CD8-positive, alpha-beta memory T cell (primary cell): ENCODE data around the gene RNMT. TPM values are rescaled to one million over a fixed set of nuclear protein-coding genes. Genes with fewer than 3 reads are reported as not detected.
"Not testable (repeated sequence)": the region's sequence is repeated elsewhere in the genome, so short reads cannot be mapped to it uniquely, and the experiment has no call there.

Experiments used
- CTCF ChIA-PET: fragments of 350-600 bp; sonication (Branson Sonifier 250); formaldehyde crosslinking; loops from one replicate; lab custom pipeline; 2021; ENCODE audit warnings: antibody characterized with exemption; lab: Charles Lee
- POLR2A ChIA-PET: fragments of 350-600 bp; sonication (Branson Sonifier 250); formaldehyde crosslinking; loops from one replicate; lab custom pipeline; 2021; ENCODE audit warnings: antibody characterized with exemption; lab: Charles Lee
- DNase-seq, 5 donors: peaks; one replicate each; pipeline versions ENCODE4 v3.0.0 to v3.0.0-alpha.2; 2020 to 2022; ENCODE audit warnings: mixed read lengths in 1 of 5
- H3K27ac ChIP-seq: one replicate; pipeline ENCODE4 v1.7.0; 2013; ENCODE audit warnings: low read depth, mild to moderate bottlenecking, low read length, moderate library complexity
- H3K27me3 ChIP-seq: 2 replicates; pipeline ENCODE4 v1.7.0; 2013; ENCODE audit warnings: low read length, mild to moderate bottlenecking; ENCODE audit not compliant: insufficient read depth, poor library complexity, severe bottlenecking
- H3K36me3 ChIP-seq: 2 replicates; pipeline ENCODE4 v1.7.0; 2013; ENCODE audit warnings: mild to moderate bottlenecking, low read length, moderate library complexity; ENCODE audit not compliant: insufficient read depth
- H3K4me1 ChIP-seq: 2 replicates; pipeline ENCODE4 v1.7.0; 2013; ENCODE audit warnings: mild to moderate bottlenecking, low read length, moderate library complexity; ENCODE audit not compliant: insufficient read depth
- H3K4me3 ChIP-seq: 2 replicates; pipeline ENCODE4 v1.7.0; 2013; ENCODE audit warnings: mild to moderate bottlenecking, low read length
- H3K9me3 ChIP-seq: 2 replicates; pipeline ENCODE4 v1.7.0; 2013; ENCODE audit warnings: mild to moderate bottlenecking, low read length
- H3K27ac Mint-ChIP-seq, 8 donors: one replicate each; pipeline ENCODE4 v1.8.0; 2020 to 2021; ENCODE audit warnings: mixed read lengths in 8 of 8, mild to moderate bottlenecking in 6 of 8, inconsistent platforms in 3 of 8, moderate library complexity in 3 of 8
- H3K27me3 Mint-ChIP-seq, 2 donors: one replicate each; pipeline ENCODE4 v1.8.0; 2020 to 2021; ENCODE audit warnings: mixed read lengths in 2 of 2, mild to moderate bottlenecking in 1 of 2, moderate library complexity in 1 of 2
- H3K36me3 Mint-ChIP-seq, 3 donors: one replicate each; pipeline ENCODE4 v1.8.0; 2020 to 2021; ENCODE audit warnings: mixed read lengths in 3 of 3, inconsistent platforms in 1 of 3, mild to moderate bottlenecking in 1 of 3
- H3K4me1 Mint-ChIP-seq, 3 donors: one replicate each; pipeline ENCODE4 v1.8.0; 2020 to 2021; ENCODE audit warnings: mixed read lengths in 3 of 3, inconsistent platforms in 1 of 3, mild to moderate bottlenecking in 1 of 3
- H3K4me3 Mint-ChIP-seq, 7 donors: one replicate each; pipeline ENCODE4 v1.8.0; 2020 to 2021; ENCODE audit warnings: mixed read lengths in 7 of 7, mild to moderate bottlenecking in 6 of 7, moderate library complexity in 4 of 7, inconsistent platforms in 2 of 7
- H3K9me3 Mint-ChIP-seq, 5 donors: one replicate each; pipeline ENCODE4 v1.8.0; 2020 to 2022; ENCODE audit warnings: mixed read lengths in 5 of 5, mild to moderate bottlenecking in 3 of 5, moderate library complexity in 2 of 5, inconsistent platforms in 1 of 5
- polyA plus RNA-seq: library from polyadenylated mRNA; unstranded; fragments of 300-500 nt; fragmentation: Illumina TruSeq; gene quantifications from one replicate; pipeline ENCODE4 v1.2.3, GENCODE V29; 2021
- total RNA-seq, 2 experiments: library from RNA; stranded (reverse); gene quantifications; one replicate each; pipeline ENCODE4 v1.2.3, GENCODE V29; 2021

RNMT gene
- total and polyA plus RNA-seq, 3 experiments from 2014 or later = 42.3 to 52.2 (median 44.6) TPM

DNA sequence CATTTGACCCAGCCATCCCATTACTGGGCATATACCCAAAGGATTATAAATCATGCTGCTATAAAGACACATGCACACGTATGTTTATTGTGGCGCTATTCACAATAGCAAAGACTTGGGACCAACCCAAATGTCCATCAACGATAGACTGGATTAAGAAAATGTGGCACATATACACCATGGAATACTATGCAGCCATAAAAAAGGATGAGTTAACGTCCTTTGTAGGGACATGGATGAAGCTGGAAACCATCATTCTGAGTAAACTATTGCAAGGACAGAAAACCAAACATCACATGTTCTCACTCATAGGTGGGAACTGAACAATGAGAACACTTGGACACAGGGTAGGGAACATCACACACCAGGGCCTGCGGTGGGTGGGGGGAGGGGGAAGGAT is 31.1 kb upstream of the RNMT start:
- POLR2A ChIA-PET, H3K27me3 ChIP-seq, H3K4me1 ChIP-seq, CTCF ChIA-PET, H3K4me3 Mint-ChIP-seq, H3K4me3 ChIP-seq, DNase-seq, H3K27ac ChIP-seq, H3K27ac Mint-ChIP-seq, H3K9me3 ChIP-seq, H3K27me3 Mint-ChIP-seq, H3K36me3 ChIP-seq: not testable (repeated sequence)
- Mint-ChIP-seq H3K4me1 (peaks cover 24 to 56% (median 48%) of the 10 kb centered on the region in 3 donors), H3K36me3 (peaks cover 2 to 53% (median 4%) of the 10 kb centered on the region in 3 donors), H3K9me3 (peaks cover 0 to 35% (median 11%) of the 10 kb centered on the region in 5 donors)

DNA sequence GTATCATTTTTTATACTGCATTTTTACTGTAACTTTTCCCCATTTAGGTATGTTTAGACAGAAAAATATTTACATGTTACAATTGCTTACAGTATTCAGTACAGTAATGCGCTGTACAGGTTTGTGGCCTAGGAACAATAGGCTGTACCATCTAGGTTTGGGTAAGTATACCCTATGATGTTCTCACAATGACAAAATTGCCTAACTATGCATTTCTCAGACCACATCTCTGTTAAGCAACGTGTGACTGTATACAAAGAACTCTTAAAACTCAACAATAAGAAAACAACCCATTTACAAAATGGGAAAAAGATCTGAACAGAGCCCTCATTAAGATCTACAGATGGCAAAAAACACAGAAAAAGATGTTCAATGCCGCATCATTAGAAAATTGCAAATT is 29.5 kb upstream of the RNMT start:
- H3K9me3 Mint-ChIP-seq = peaks cover 0 to 38% (median 17%) of the 10 kb centered on the region in 5 donors
- Histone ChIP-seq H3K36me3 (no peaks in the 10 kb centered on the region), H3K27ac (no peak overlapping the region), H3K27me3 (no peaks in the 10 kb centered on the region), H3K4me3 (no peak overlapping the region), H3K4me1 (no peaks in the 10 kb centered on the region), H3K9me3 (no peaks in the 10 kb centered on the region)
- peaks cover 18 to 47% (median 39%) of the 10 kb centered on the region in 3 donors for H3K4me1 Mint-ChIP-seq
- ChIA-PET CTCF (no interaction called here), POLR2A (no interaction called here)
- H3K27ac Mint-ChIP-seq = no peak overlapping the region
- no peak overlapping the region for H3K4me3 Mint-ChIP-seq
- no peak for DNase-seq
- no peaks in the 10 kb centered on the region for H3K27me3 Mint-ChIP-seq
- H3K36me3 Mint-ChIP-seq = peaks cover 4 to 47% (median 4%) of the 10 kb centered on the region in 3 donors

GRCh38 chr18:13700153-13700552 is 26.3 kb upstream of the RNMT start:
- Histone ChIP-seq H3K27ac (no peak overlapping the region), H3K4me1 (no peaks in the 10 kb centered on the region), H3K9me3 (no peaks in the 10 kb centered on the region), H3K4me3 (no peak overlapping the region), H3K36me3 (no peaks in the 10 kb centered on the region), H3K27me3 (no peaks in the 10 kb centered on the region)
- DNase-seq = no peak
- Mint-ChIP-seq H3K4me1 (peaks cover 17 to 30% (median 28%) of the 10 kb centered on the region in 3 donors), H3K27me3 (no peaks in the 10 kb centered on the region), H3K27ac (no peak overlapping the region), H3K36me3 (peaks cover 6 to 42% (median 13%) of the 10 kb centered on the region in 3 donors), H3K4me3 (no peak overlapping the region), H3K9me3 (peaks cover 7 to 39% (median 24%) of the 10 kb centered on the region in 5 donors)
- CTCF ChIA-PET = interaction anchor here (0.6 kb wide), 1 partner anchor 654 kb away, joined by 3 read pairs; no protein-coding TSS in a partner anchor
- POLR2A ChIA-PET = no interaction called here

DNA sequence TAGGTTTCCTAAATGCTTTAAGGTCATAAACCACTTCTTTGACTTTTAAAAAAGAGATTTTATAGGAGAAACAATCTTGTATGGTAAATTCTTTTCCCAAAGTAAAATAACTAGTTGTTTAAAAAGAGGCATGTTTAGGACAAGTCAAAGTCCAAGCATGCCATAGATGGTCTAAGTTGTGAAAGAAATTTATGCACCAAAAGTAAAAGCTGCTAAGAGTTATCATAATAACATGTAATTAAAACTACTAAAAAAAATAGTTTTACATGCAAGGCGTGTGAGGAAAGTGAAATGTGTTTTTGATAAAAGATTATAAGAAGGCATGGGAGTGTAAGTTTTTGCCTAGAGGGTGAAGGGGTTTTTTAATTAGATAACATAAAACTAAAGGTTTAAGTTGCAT is 22.6 kb upstream of the RNMT start:
- H3K9me3 Mint-ChIP-seq = peaks cover 7 to 31% (median 14%) of the 10 kb centered on the region in 5 donors
- ChIA-PET POLR2A (no interaction called here), CTCF (no interaction called here)
- no peaks in the 10 kb centered on the region for H3K9me3 ChIP-seq
- H3K4me1 ChIP-seq = no peaks in the 10 kb centered on the region
- no peaks in the 10 kb centered on the region for H3K27me3 Mint-ChIP-seq
- no peak overlapping the region for H3K27ac ChIP-seq
- H3K4me3 Mint-ChIP-seq = no peak overlapping the region
- DNase-seq = no peak
- peaks cover 11 to 38% (median 18%) of the 10 kb centered on the region in 3 donors for H3K36me3 Mint-ChIP-seq
- no peaks in the 10 kb centered on the region for H3K27me3 ChIP-seq
- peaks cover 12 to 27% (median 19%) of the 10 kb centered on the region in 3 donors for H3K4me1 Mint-ChIP-seq
- H3K4me3 ChIP-seq = no peak overlapping the region
- H3K27ac Mint-ChIP-seq = no peak overlapping the region
- no peaks in the 10 kb centered on the region for H3K36me3 ChIP-seq

GRCh38 chr18:13710414-13710831 is 16.1 kb upstream of the RNMT start:
- H3K27ac Mint-ChIP-seq = no peak overlapping the region
- Histone ChIP-seq H3K27me3 (no peaks in the 10 kb centered on the region), H3K27ac (no peak overlapping the region), H3K36me3 (no peaks in the 10 kb centered on the region), H3K4me3 (no peak overlapping the region), H3K9me3 (no peaks in the 10 kb centered on the region), H3K4me1 (no peaks in the 10 kb centered on the region)
- peaks cover 0 to 2% (median 0%) of the 10 kb centered on the region in 5 donors for H3K9me3 Mint-ChIP-seq
- ChIA-PET POLR2A (no interaction called here), CTCF (no interaction called here)
- DNase-seq = no peak
- no peaks in the 10 kb centered on the region for H3K27me3 Mint-ChIP-seq
- H3K4me3 Mint-ChIP-seq = no peak overlapping the region
- H3K4me1 Mint-ChIP-seq = peaks cover 25 to 48% (median 42%) of the 10 kb centered on the region in 3 donors
- H3K36me3 Mint-ChIP-seq = peaks cover 8 to 24% (median 17%) of the 10 kb centered on the region in 3 donors

DNA sequence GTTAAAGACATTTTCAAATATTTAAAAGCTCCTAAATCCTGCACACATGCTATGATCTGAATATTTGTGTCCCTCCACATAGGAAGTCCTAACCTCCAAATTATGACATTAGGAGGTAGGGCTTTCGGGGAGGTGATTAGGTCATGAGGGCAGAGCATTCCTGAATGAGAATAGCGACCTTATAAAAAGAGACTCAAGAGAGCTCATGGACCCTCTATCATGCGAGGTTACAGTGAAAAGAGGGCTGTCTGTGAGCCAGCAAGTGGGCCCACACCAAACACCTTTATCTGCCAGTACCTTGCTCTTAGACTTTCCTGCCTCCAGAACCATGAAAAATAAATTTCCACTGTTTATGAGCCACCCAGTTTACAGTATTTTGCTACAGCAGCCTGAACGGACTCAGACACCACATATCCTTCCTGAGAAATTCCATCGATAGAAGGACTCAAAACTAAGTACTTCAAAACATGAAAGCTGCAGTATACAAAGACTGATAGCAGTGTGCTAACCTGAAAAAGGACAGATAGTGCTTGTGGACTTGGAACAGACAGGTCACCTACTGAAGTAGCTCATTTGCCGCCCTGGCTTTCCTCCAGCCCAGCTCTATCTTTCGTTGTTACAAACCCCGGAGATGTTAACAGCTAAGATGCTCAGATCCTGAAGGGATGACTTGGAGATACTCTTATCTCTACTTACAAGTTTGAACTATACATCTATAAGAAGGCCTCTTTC is 13.9 kb upstream of the RNMT start:
- Histone ChIP-seq H3K36me3 (no peaks in the 10 kb centered on the region), H3K27ac (no peak overlapping the region), H3K9me3 (no peaks in the 10 kb centered on the region), H3K4me3 (no peak overlapping the region), H3K27me3 (no peaks in the 10 kb centered on the region), H3K4me1 (no peaks in the 10 kb centered on the region)
- peaks cover 0 to 2% (median 0%) of the 10 kb centered on the region in 5 donors for H3K9me3 Mint-ChIP-seq
- H3K4me3 Mint-ChIP-seq = peak overlapping the region in 1 of 7 donors; percentile 2
- no peak for DNase-seq
- no peak overlapping the region for H3K27ac Mint-ChIP-seq
- POLR2A ChIA-PET = no interaction called here
- no peaks in the 10 kb centered on the region for H3K27me3 Mint-ChIP-seq
- H3K36me3 Mint-ChIP-seq = peaks cover 2 to 14% (median 13%) of the 10 kb centered on the region in 3 donors
- H3K4me1 Mint-ChIP-seq = peaks cover 27 to 55% (median 53%) of the 10 kb centered on the region in 3 donors
- CTCF ChIA-PET = no interaction called here

DNA sequence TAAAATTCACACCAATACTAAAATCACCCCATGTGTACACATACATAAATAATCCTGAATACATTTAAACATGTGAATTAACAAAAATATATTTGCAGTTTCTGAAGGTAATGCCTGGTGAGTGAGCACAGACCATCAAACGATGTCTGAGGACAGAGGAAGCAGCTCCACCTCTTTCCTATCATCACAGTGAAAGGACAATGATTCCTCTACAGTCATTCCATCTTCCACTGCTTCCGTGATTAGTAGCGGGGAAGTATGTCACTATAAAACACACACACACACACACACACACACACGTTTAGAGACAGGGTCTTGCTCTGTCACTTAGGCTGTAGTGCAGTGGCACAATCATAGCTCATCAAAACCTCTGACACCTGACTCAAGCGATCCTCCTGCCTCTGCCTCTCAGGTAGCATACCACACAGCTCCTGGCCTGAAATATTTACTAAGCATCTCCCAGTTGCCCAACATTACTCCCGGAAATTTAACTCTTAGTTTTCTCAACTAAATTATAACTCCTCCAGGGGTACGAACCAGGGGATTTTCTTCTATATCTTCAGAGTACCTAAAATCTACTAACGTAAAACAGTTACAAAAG is 12.9 kb upstream of the RNMT start:
- no peaks in the 10 kb centered on the region for H3K9me3 Mint-ChIP-seq
- ChIA-PET CTCF (interaction anchor here (1.0 kb wide), 1 partner anchor 14 kb away, joined by 3 read pairs; no protein-coding TSS in a partner anchor), POLR2A (no interaction called here)
- no peak overlapping the region for H3K4me3 Mint-ChIP-seq
- DNase-seq = no peak
- H3K27ac Mint-ChIP-seq = peak overlapping the region in 1 of 8 donors; percentile 26
- Histone ChIP-seq H3K9me3 (no peaks in the 10 kb centered on the region), H3K27ac (no peak overlapping the region), H3K4me3 (no peak overlapping the region), H3K4me1 (no peaks in the 10 kb centered on the region), H3K27me3 (no peaks in the 10 kb centered on the region), H3K36me3 (no peaks in the 10 kb centered on the region)
- peaks cover 6 to 12% (median 7%) of the 10 kb centered on the region in 3 donors for H3K36me3 Mint-ChIP-seq
- H3K27me3 Mint-ChIP-seq = peaks cover 0 to 2% of the 10 kb centered on the region in 2 donors
- peaks cover 25 to 58% (median 52%) of the 10 kb centered on the region in 3 donors for H3K4me1 Mint-ChIP-seq

- H3K9me3 ChIP-seq = no peaks in the 10 kb centered on the region
- ChIA-PET CTCF (no interaction called here), POLR2A (no interaction called here)
- no peak overlapping the region for H3K4me3 ChIP-seq
- Mint-ChIP-seq H3K27ac (no peak overlapping the region), H3K4me3 (no peak overlapping the region), H3K4me1 (peaks cover 18 to 55% (median 54%) of the 10 kb centered on the region in 3 donors), H3K36me3 (peaks cover 0 to 10% (median 6%) of the 10 kb centered on the region in 3 donors), H3K9me3 (no peaks in the 10 kb centered on the region), H3K27me3 (peaks cover 0 to 2% of the 10 kb centered on the region in 2 donors)
- no peaks in the 10 kb centered on the region for H3K27me3 ChIP-seq
- DNase-seq = no peak
- H3K27ac ChIP-seq = no peak overlapping the region
- no peaks in the 10 kb centered on the region for H3K4me1 ChIP-seq
- H3K36me3 ChIP-seq = no peaks in the 10 kb centered on the region
Measured at GRCh38 chr18:13715330-13715729, 11.1 kb upstream of the RNMT start.
